ENCODE measurements around the gene RAB34. TPM values are rescaled to one million over a fixed set of nuclear protein-coding genes. Genes with fewer than 3 reads are reported as not detected.

The RAB34 gene
- total and polyA plus RNA-seq, 9 of the 15 experiments (the other 6 are each of a cell fraction or from before 2014, with no cell fraction given): 0.07 to 3.8 (median 0.46) TPM; not detected in 1

- TF ChIP-seq ZNF263 (CRISPR knock-in tag; IDR thresholded peaks at IDR 0.05; ENCODE audit: borderline replicate concordance): no peak
- TF ChIP-seq RNF2 (IDR thresholded peaks at IDR 0.05): no peak
- no peak for TF ChIP-seq ZNF644 (tag; IDR thresholded peaks at IDR 0.05; ENCODE audit: low read depth)
- TF ChIP-seq ZNF143 (CRISPR knock-in tag; IDR thresholded peaks at IDR 0.05): no peak
- TF ChIP-seq ZFP1 (CRISPR knock-in tag; IDR thresholded peaks at IDR 0.05): no peak
- peak; percentile 35 for TF ChIP-seq SOX6 (IDR thresholded peaks at IDR 0.05)
- no peak for TF ChIP-seq BMI1 (IDR thresholded peaks at IDR 0.05; ENCODE audit: low read length)
- TF ChIP-seq BRF1 (IDR thresholded peaks at IDR 0.05; ENCODE audit: borderline replicate concordance, extremely low read depth, insufficient read length): no peak
- TF ChIP-seq CHD7 (IDR thresholded peaks at IDR 0.05; ENCODE audit: low read depth, low read length): no peak
- no peak for TF ChIP-seq BRF2 (IDR thresholded peaks at IDR 0.05; ENCODE audit: borderline replicate concordance, insufficient read depth, insufficient read length)
- no peak for TF ChIP-seq NFXL1 (CRISPR knock-in tag; IDR thresholded peaks at IDR 0.05)
- no peak for TF ChIP-seq CBFB (CRISPR knock-in tag; IDR thresholded peaks at IDR 0.05)
- TF ChIP-seq JUND (IDR thresholded peaks at IDR 0.05; ENCODE audit: borderline replicate concordance, low read depth, low read length): no peak
- peak; percentile 16; the same call in 1 of the 3 replicates for TF ChIP-seq JUND (tag; IDR thresholded peaks at IDR 0.05; ENCODE audit: borderline replicate concordance, low read depth, low read length)
- TF ChIP-seq ZNF431 (CRISPR knock-in tag; IDR thresholded peaks at IDR 0.05): no peak
- no peak for TF ChIP-seq POLR2H (tag; IDR thresholded peaks at IDR 0.05; ENCODE audit: low read depth)
Measured at GRCh38 chr17:28763804-28764266, 46.2 kb upstream of the RAB34 start (continued).
